Kasumi-1 (cell line): ENCODE results near the gene C12orf57.
A peak's percentile ranks its signal among the peaks of the same experiment; 100 is the strongest.
"Not testable (repeated sequence)": the region's sequence is repeated elsewhere in the genome, so short reads cannot be mapped to it uniquely, and the experiment has no call there.

ENCODE experiments used
- DNase-seq, 2 experiments: peaks; one replicate each; lab custom pipeline; 2025; lab: John Stamatoyannopoulos, UW

C12orf57 gene, protein sequence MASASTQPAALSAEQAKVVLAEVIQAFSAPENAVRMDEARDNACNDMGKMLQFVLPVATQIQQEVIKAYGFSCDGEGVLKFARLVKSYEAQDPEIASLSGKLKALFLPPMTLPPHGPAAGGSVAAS

DNA sequence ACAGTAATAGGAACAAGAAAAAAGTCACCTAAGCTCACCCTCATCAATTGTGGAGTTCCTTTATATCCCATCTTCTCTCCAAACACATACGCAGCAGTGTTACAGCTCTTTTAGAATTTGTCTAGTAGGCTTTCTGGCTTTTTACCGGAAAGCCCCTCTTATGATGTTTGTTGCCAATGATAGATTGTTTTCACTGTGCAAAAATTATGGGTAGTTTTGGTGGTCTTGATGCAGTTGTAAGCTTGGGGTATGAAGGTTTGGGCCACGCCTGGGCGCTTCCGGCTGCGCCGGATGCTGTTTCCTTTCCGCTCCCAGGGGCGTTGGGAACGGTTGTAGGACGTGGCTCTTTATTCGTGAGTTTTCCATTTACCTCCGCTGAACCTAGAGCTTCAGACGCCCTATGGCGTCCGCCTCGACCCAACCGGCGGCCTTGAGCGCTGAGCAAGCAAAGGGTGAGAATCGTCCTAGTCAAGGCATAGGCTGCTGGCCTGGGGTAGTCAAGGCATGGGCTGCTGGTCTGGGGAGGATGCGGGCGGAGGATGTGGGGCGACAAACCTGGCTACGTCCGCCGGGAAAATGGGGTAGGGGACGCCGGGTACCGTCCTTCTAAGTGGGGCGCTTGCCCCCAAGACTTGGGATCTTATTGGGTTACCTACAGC, at the start of gene C12orf57, which contains the start of gene RNU7-1:
C12orf57 (plus strand) TSS at position 301 of the 659 bp plus-strand sequence; CDS start at position 401, 100 bp downstream.
RNU7-1 (plus strand) TSS at position 95 of the 659 bp plus-strand sequence.
- DNase-seq, result peak; percentile 71 to 76

DNA sequence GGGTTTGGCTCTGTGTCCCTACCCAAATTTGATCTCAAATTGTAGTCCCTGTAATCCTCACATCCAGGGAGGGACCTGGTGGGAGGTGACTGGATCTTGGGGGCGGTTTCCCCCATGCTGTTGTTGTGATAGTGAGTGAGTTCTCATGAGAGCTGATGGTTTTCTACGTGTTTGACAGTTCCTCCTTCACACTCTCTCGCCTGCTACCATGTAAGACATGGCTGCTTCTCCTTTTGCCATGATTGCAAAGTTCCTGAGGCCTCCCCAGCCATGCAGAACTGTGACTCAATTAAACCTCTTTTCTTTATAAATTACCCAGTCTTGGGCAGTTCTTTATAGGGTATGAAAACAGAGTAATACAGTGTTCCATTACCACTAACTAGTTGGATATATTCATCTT, 49.5 kb upstream of the C12orf57 start:
- DNase-seq, result no peak

DNA sequence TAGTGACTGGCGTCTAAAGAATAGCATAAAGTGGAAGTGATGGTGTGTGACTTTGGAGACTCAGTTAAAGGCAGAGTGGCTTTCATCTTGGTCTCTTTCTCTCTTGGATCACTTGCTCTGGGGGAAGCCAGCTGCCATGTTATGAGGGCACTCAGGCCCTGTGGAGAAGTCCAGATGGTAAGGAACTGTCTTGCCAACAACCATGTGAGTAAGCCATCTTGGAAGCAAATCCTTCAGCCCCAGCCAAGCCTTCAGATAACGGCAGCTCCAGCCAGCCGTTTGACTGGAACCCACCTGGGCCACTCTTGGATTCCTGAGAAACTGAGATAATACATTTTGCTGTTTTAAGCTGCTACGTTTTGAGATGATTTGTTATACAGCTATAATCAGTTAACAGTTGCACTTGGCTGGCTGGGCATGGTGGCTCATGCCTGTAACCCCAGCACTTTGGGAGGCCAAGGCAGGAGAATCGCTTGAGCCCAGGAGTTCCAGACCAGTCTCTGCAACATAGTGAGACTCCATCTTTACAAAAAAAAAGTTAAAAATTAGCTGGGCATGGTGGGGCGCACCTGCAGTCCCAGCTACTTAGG, 46.9 kb upstream of the C12orf57 start:
- DNase-seq, result no peak

DNA sequence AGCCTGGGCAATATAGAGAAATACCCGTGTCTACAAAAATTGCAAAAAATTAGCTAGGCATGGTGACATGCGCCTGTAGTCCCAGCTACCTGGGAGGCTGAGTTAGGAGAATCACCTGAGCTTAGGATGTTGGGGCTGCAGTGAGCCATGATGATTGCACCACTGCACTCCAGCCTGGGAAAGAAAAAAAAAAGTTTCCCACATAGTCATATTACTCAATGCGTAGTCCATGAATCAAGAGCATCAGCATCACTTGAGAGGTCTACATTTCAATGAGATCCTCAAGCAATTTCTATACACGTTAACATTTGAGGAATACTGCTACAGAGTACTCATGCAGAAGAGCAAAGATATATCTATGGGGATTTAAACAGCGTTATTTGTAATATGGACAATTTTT, 44.4 kb upstream of the C12orf57 start:
- DNase-seq, result peak in 1 of 2 experiments; percentile 50

DNA sequence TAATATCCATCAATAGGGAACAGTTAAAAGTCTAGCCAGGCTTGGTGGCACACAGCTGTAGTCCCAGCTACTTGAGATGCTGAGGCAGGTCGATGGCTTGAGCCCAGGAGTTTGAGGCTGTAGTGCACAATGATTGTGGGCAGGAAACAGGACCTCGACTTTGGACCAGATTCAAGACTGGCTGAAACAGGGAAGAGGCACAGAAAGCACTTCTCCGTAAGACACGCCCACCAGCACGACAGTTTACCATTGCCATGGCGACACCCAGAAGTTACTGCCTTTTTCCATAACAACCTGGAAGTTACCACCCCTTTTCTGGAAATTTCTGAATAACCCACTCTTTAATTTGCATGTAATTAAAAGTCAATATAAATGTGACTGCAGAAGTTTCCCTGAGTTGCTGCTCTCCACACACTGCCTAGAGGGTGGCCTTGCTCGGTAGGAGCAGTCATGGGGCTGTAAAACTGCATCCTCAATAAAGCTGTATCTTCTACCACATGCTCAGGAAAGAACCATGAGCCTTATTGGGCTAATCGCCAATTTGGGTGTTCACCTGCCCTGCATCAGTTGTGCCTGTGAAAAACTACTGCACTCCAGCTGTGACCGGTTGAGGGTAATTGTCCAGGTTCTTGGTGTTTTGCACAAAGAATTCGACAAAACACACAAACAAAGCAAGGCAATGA, 43.8 kb upstream of the C12orf57 start:
- peak; percentile 60 to 78 for DNase-seq

DNA sequence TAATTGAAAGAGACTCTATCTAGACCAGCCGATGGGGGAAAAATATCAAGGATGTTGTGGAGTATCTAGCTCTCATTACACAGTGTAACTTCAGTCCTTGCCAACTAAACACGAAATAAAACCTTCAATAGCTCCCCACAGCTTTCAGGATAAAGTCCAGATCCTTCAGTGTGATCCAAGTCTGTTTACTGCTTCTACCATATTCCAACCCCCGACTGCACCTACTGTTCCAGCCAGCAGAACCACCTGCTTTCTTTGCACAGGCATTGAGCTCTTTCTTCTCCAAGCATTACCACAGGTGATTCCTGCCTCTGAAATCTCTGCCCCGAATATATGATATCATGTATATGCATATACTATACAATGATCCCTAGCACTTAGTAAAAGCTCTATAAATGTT, 41.4 kb upstream of the C12orf57 start:
- no peak for DNase-seq

DNA sequence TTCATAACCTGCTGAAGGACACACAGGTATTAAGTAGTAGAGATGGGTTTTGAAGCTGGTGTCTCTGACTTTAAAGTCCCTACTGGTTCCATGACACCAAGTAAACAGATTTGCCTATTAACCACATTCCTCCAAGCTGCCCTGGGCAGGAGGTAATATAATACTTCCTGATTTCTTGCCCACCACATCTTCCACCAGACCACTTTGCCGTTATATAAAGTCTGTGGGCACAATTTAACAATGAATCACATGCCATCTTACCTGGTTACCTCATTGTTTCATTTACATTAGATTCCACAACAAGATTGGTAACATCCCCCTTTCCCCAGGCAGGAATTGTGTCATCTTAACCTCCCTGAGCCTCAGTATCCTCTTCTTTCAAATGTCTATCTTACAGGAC, 40.1 kb upstream of the C12orf57 start:
- peak in 1 of 2 experiments; percentile 10 for DNase-seq

DNA sequence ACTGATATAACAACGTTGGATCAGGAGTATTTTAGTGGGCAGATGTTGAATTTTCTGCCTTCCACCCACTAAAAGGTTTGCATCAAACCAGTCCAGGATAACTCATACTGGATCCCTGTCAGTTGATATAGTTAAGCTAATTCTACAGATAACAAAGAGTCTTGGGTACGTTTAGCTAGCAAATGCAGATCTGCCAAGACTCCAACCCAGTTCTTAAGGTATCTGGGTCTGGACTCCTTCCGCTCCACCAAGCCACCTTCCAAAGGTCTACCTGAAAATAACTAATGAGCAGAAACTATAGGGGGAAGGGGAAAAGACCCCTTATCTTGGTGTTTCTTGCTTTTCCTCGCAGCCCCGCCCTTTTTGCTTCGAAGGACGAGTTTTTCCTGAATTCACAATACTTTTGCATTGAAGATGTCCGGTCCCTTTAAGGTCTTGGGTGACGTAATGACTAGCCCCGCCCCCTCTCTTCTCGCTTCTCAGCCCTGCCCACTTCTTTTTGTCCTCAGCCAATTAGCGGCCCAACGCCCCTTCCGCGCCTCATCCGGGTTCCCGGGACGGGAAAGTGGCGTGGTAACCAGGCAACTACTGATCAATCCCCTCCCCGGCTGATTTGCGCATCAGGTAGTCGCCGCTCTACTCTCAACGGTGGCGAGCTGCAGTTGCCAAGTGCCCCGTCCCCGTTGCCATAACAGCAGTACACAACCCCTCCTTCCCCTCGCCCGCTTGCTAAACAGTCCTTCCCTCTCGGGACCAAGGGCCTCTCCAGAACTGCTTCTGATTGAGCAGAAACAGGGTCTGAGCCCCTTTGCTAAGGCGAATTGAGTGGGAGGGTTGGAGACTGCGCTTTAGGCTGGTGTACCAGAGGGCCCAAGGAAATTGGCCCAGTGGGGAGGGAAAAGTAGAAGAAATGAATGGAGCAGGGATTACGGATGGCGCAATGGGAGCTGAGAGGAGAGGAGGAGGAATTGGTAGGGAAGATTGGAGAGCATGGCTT, 39.2 kb upstream of the C12orf57 start, which contains the start of gene LRRC23:
LRRC23 (plus strand) TSS at position 543 of the 997 bp plus-strand sequence. CDS start 812 bp downstream, outside the sequence.
- DNase-seq, result peak; percentile 67 to 77

DNA sequence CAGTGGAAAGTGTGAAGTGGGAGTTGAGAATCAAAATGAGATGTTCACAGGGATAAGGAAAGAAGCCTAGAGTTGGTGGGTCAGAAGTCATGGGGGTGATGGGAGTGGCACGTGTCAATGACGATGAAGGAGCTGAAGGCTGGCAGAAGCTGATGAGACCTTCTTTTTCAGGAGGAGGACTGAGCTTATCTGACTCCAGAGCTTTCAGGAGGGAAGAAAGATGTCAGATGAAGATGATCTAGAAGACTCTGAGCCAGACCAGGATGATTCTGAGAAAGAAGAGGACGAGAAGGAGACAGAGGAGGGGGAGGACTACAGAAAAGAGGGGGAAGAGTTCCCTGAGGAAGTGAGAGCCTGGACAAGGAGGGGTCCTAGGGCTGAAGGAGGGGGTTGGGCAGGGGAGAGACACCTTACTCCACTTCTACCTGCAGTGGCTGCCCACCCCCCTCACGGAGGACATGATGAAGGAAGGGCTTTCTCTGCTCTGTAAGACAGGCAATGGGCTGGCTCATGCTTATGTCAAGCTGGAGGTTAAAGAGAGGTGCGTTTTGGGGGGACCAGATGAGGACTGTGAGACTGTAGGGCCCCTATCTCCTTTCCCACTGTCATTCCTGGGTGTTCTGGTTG, 38.3 kb upstream of the C12orf57 start:
- no peak for DNase-seq

DNA sequence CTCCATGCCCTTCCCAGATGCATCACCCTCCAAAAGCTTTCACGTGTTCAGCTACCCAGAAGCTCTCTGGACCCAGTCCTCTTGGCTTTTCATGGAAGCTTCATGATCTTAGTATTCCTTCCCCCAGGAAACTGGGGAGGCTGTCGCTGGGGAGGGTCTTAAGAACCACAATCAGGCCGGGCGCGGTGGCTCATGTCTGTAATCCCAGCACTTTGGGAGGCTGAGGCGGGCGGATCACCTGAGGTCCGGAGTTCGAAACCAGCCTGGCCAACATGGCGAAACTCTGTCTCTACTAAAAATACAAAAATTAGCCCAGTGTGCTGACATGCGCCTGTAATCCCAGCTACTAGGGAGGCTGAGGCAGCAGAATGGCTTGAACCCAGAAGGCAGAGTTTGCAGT, 35.7 kb upstream of the C12orf57 start:
- DNase-seq, result not testable (repeated sequence)

DNA sequence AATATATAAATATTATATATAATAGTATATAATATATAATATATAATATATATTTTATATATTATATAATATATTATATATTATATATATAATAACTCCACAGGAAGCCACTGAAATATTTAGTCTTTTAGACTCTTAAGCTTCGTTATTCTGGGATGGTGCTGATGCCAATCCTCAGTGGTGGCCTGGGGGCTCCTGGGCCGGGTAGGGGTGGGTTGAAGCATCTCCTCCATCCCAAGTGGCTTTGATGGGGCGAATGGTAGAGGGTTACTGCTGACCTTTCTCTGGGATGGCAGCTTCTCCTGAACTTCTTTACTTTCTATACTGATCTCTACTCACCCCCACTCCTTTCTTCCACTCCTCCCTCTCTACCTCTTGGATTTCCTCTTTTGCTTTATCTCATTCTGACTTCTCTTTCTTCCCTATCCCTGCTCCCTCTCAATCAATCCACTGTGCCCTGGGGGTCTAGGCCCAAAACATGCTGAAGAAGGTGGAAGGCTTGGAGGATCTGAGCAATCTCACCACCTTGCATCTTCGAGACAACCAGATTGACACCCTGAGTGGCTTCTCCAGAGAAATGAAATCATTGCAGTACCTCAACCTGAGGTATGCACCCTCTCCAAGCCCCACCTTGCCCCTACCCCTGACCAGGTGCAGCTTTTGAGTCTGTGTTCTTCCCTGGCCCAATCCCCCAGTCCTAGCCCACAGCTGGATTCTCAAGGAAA, 34.2 kb upstream of the C12orf57 start:
- DNase-seq, result no peak

DNA sequence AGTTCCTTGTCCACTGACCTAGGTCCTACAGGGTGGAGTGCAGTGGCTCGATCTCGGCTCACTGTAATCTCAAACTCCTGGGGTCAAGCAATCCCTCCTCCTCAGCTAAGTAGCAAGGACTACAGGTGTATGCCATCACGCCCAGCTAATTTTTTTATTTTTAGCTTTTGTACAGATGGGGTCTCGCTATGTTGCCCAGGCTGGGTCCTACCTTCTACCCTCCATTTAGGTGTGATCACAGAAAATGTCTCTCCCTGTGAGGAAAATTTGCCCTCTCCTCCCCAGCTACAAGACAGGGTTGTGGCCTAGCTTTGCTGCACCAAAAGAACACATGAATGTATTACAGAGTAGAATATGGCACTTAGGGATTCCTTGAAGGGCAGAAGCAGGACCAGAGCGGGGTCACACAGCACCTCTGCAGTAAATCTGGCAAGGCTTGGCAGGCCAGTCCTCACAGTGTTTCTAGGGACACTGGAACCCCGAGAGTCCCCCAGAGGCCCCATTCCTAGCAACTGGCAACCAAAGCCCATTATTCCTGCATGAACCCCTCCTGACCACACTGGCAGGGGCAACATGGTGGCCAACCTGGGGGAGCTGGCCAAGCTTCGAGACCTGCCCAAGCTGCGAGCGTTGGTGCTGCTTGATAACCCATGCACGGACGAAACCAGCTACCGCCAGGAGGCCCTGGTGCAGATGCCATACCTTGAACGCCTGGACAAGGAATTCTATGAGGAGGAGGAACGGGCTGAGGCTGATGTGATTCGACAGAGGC, 31.5 kb upstream of the C12orf57 start:
- DNase-seq, result no peak

DNA sequence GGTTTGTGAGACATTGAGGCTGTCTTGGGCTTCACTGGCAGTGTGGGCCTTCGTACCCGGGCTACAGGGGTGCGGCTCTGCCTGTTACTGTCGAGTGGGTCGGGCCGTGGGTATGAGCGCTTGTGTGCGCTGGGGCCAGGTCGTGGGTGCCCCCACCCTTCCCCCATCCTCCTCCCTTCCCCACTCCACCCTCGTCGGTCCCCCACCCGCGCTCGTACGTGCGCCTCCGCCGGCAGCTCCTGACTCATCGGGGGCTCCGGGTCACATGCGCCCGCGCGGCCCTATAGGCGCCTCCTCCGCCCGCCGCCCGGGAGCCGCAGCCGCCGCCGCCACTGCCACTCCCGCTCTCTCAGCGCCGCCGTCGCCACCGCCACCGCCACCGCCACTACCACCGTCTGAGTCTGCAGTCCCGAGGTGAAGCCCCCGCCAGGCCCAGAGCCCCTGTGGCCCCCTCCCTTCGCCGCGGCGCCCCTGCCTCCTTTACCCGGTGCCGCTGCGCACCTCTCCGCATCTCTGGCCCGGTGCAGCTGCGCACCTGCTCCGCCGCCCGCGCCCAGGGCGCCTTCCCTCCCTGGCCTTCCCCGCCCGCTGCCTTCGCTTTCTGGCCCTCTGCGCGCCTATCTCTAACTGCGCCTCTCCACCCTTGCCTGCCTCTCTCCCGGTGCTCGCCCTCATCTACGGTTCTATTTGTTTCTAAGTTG, 29.4 kb upstream of the C12orf57 start, which contains the start of gene ENO2:
ENO2 (plus strand) TSS at position 335 of the 701 bp plus-strand sequence. CDS start 1,253 bp downstream, outside the sequence.
- DNase-seq, result peak in 1 of 2 experiments; percentile 8

DNA sequence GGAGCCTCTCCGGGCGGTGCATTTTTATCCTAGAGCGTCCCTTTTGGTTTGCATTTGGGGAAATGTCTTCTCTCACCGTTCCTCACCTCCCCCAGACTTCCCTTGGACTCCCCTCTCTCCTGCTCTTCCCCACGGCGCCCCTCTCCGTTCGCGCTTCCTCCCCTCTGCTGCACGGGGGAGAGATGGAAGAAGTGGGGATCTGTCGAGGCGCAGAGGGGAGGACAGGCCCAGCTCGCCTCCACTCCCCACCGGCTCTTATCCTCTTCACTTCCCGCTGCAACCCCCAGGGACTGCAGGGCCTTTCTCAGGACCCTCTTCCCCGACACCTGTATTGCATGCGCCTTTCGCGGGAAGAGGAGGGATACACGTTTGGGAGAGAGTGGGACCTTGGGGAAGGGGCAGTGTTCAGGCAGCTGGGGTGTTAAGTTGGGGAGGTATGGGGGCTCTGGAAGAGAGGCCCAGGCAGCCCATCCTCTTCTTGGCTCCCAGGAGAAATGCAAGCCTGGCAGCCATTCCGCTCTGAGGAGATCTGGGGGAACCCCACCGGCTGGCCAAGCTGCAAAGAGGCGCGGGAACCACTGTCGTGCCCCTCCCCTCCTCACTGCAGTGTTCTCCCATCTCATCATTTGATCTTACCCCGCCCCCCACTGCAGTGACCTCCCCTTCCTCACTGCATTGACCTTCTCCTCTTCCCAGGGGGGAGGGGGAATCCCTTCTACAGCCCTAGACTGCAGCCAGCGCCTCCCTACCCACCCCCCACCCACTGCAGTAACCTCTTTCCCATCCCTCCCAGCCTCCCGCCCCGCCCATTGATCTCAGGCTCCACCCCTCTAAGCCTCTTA, 28.7 kb upstream of the C12orf57 start:
- no peak for DNase-seq

DNA sequence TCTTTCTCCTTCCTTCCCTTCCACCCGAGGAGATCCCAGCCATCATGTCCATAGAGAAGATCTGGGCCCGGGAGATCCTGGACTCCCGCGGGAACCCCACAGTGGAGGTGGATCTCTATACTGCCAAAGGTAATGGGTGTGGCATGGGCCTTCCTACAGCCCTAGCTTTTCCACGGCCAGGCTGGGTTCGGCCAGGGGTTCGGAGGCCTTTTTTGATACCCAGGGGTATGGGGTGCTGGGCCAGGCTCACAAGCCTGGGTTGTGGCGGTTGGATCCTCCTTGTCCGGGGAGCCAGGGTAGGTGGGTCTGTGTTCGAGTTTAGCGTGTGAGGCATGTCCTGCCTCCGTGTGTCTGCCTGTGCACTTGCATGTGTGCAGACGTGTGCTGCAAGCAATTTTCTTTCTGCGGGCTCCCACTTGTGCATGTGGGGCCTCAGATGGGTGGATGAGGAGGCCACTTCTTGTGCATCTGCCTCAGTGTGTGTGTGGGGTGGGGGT, 28.0 kb upstream of the C12orf57 start:
- DNase-seq, result no peak

DNA sequence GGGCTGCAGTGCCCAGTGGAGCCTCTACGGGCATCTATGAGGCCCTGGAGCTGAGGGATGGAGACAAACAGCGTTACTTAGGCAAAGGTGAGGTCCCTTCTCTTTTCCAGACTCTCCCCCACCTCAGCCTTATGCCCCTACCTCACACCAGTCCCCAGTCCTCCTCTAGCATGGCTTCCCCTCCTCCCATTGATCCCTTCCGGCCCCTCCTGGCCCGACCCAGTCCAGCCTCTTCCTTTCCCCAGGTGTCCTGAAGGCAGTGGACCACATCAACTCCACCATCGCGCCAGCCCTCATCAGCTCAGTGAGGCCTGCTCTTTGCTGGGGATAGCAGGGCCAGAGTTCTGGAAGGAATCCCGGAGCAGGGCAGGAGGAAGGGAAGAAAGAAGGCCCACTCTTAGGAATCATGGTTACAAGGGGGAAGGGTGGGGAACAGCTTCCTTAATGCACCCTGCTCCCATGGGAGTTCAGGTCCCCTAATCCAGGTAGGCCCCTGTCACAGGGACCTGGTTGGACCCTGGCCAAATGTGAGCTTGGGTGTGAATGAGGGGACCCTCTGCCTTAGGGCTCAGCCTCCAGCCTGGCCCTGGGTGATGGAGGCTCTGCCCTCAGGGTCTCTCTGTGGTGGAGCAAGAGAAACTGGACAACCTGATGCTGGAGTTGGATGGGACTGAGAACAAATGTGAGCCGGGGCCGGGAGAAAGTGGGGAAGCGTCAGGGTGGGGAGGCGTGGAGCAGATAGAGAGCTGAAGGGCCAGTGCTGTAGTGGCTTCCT, 27.2 kb upstream of the C12orf57 start:
- no peak for DNase-seq
